ENCODE results near the gene EPS8L3. TPM values are rescaled to one million over a fixed set of nuclear protein-coding genes. Genes with fewer than 3 reads are reported as not detected.

EPS8L3 gene
- total and polyA plus RNA-seq, 2 of the 8 experiments (the other 6 are each of a cell fraction or from before 2014, with no cell fraction given), result not detected

DNA sequence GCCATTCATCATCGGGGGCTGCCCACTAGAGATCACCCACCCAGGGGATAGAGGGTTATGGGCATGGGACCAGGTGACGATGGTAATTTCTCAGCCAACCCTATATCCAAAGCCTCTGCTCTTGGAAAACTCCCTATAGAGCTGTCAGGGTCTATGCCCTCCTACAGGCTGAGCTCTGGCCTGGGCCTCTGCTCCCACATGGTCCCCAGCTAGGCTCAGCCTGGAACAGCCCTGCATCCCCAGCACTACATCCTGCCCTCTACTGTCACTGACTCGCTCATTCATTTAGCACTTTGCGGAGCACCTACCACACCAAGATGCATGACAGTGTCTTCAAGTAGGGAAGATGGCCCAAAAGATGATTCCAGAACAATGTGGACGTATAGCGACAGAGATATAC, 45.0 kb upstream of the EPS8L3 start:
- H2BK5ac ChIP-seq (ENCODE audit: low read depth, low read length), result no peak overlapping the region
- H2BK12ac ChIP-seq (ENCODE audit: low read depth, low read length), result no peak overlapping the region
- DNase-seq (ENCODE audit: low read depth in 1 of 2, low spot score in 2 of 2), result no peak
- 91% methylated on average over 6 of the region's 6 CpGs; no CpG with 5 or more reads in 1 of the 2 experiments for WGBS, 2 experiments (ENCODE audit: extremely low coverage in 1 of 2, insufficient coverage in 1 of 2, insufficient read length in 1 of 2, insufficient replicate concordance in 2 of 2, low coverage in 1 of 2, low lambda C conversion rate in 2 of 2, missing lambda C conversion rate in 1 of 2)
- no peak overlapping the region for H4K91ac ChIP-seq (replicated peaks; ENCODE audit: insufficient read length, low read length)
- no peak overlapping the region for H3K9ac ChIP-seq (replicated peaks in 1 of 4; ENCODE audit: extremely low read depth in 1 of 4, low read depth in 3 of 4, low read length in 3 of 4)
- no peak overlapping the region for H3K27ac ChIP-seq (ENCODE audit: low read depth, low read length)
- H3K4me1 ChIP-seq (replicated peaks in 1 of 4; ENCODE audit: control insufficient read depth in 3 of 4, insufficient read depth in 4 of 4, low read length in 3 of 4), result no peaks in the 10 kb centered on the region
- POLR2A ChIA-PET (ENCODE audit: partially characterized antibody), result no interaction called here
- no peaks in the 10 kb centered on the region for H3K36me3 ChIP-seq (ENCODE audit: control insufficient read depth in 2 of 4, insufficient read depth in 4 of 4, low read length in 3 of 4)
- H3K4me3 ChIP-seq (ENCODE audit: extremely low read depth in 1 of 4, insufficient read depth in 2 of 4, low read depth in 3 of 4, low read length in 4 of 4), result no peak overlapping the region
- no peaks in the 10 kb centered on the region for H3K27me3 ChIP-seq (replicated peaks in 1 of 4; ENCODE audit: control insufficient read depth in 3 of 4, extremely low read depth in 1 of 4, insufficient read depth in 3 of 4, low read length in 3 of 4)
- H3K18ac ChIP-seq (ENCODE audit: extremely low read depth, low read length), result no peak overlapping the region
- no peaks in the 10 kb centered on the region for H3K79me2 ChIP-seq (ENCODE audit: control insufficient read depth in 1 of 2, insufficient read depth in 2 of 2, low read length in 2 of 2)
- no peak overlapping the region for H2AK5ac ChIP-seq (ENCODE audit: low read depth, low read length)
- no peak overlapping the region for H2BK15ac ChIP-seq (ENCODE audit: low read length)
- no peak for FAIRE-seq
- no peaks in the 10 kb centered on the region for H3K9me3 ChIP-seq (ENCODE audit: insufficient read depth in 2 of 2, low read depth in 1 of 2, low read length in 1 of 2)
- H4K20me1 ChIP-seq (replicated peaks in 1 of 2; ENCODE audit: control insufficient read depth in 1 of 2, insufficient read depth in 2 of 2, low read length in 2 of 2), result no peaks in the 10 kb centered on the region
- no peak overlapping the region for H3K4ac ChIP-seq (replicated peaks; ENCODE audit: insufficient read length, low read depth, low read length)
- H2BK120ac ChIP-seq (replicated peaks; ENCODE audit: low read depth, low read length), result no peak overlapping the region
- H4K5ac ChIP-seq (ENCODE audit: insufficient read length, low read depth, low read length), result no peak overlapping the region
- no peak overlapping the region for H2AFZ ChIP-seq (ENCODE audit: low read length)
- no peak overlapping the region for H3K56ac ChIP-seq (replicated peaks; ENCODE audit: insufficient read length, low read depth, low read length)
- CTCF ChIA-PET (ENCODE audit: partially characterized antibody), result interaction anchor here (0.9 to 2.0 kb wide), 5 partner anchors 17 to 252 kb away, joined by 3 to 7 read pairs (median 3); no protein-coding TSS in a partner anchor
- peaks cover 3% of the 10 kb centered on the region; the same call in 1 of the 2 replicates for H3K23me2 ChIP-seq (ENCODE audit: low read depth, low read length)
- no peak overlapping the region for H3K23ac ChIP-seq (ENCODE audit: insufficient read length)
- H3K79me1 ChIP-seq (ENCODE audit: low read depth, low read length), result no peaks in the 10 kb centered on the region
- no peak overlapping the region for H3K4me2 ChIP-seq (ENCODE audit: insufficient read depth in 1 of 2, low read depth in 2 of 2, low read length in 2 of 2)
- H3K14ac ChIP-seq (ENCODE audit: insufficient read length), result no peak overlapping the region
- H2BK20ac ChIP-seq (ENCODE audit: low read length), result no peak overlapping the region
- H4K8ac ChIP-seq (ENCODE audit: extremely low read depth, insufficient read depth, low read length), result no peak overlapping the region
- no peak for TF ChIP-seq CEBPB (IDR thresholded peaks at IDR 0.05; ENCODE audit: low read depth, low read length)
- TF ChIP-seq RAD21 (IDR thresholded peaks at IDR 0.05 in 1 of 2, conservative IDR thresholded peaks at IDR 0.05 in 1 of 2; ENCODE audit: low read depth in 2 of 2, low read length in 2 of 2), result 0 out of 4 replicates have a peak, but pooled peaks of 1 of the 2 experiments have one; percentile 14

Measured in H1 (cell line).